Heart right ventricle (tissue), 16 donors: ENCODE measurements around the gene FNBP1. TPM values are rescaled to one million over a fixed set of nuclear protein-coding genes. Genes with fewer than 3 reads are reported as not detected.
"Not testable (repeated sequence)": the region's sequence is repeated elsewhere in the genome, so short reads cannot be mapped to it uniquely, and the experiment has no call there.

Source experiments
- ATAC-seq, 8 donors: fragments of 200-7000 bp; cut with Tn5 transposase; one replicate each; pipeline ENCODE4 v1.9.1; 2020; ENCODE audit warnings: mild to moderate bottlenecking in 8 of 8, moderate library complexity in 8 of 8, moderate number of reproducible peaks in 1 of 8
- DNase-seq, 2 donors: peaks; one replicate each; pipeline ENCODE4 v3.0.0-alpha.2; 2020
- H3K27ac ChIP-seq, 10 donors: fragments of 200-600 bp; sonication (generic) in 2 of 10; one replicate each; pipeline versions ENCODE4 v1.5.0 to v1.8.0; 2020 to 2022; ENCODE audit warnings: mild to moderate bottlenecking in 3 of 10
- H3K27me3 ChIP-seq, 7 donors: fragments of 200-600 bp; one replicate each; pipeline ENCODE4 v1.8.0; 2021 to 2022; ENCODE audit warnings: mild to moderate bottlenecking in 2 of 7
- H3K36me3 ChIP-seq, 9 donors: fragments of 200-600 bp; sonication (generic) in 1 of 9; one replicate each; pipeline versions ENCODE4 v1.5.0 to v1.8.0; 2020 to 2022; ENCODE audit warnings: mild to moderate bottlenecking in 2 of 9
- H3K4me1 ChIP-seq, 9 donors: fragments of 200-600 bp; sonication (generic) in 1 of 9; one replicate each; pipeline versions ENCODE4 v1.5.0 to v1.8.0; 2020 to 2022; ENCODE audit warnings: mild to moderate bottlenecking in 4 of 9
- H3K4me3 ChIP-seq, 10 donors: fragments of 200-600 bp; sonication (generic) in 2 of 10; one replicate each; pipeline versions ENCODE4 v1.5.0 to v1.8.0; 2020 to 2022; ENCODE audit warnings: mild to moderate bottlenecking in 7 of 10, moderate library complexity in 2 of 10
- H3K9me3 ChIP-seq, 11 donors: fragments of 200-600 bp in 10 of 11; sonication (generic) in 2 of 11; one replicate each; pipeline versions ENCODE4 v1.5.0 to v1.8.0; 2013 to 2022; ENCODE audit warnings: mild to moderate bottlenecking in 2 of 11, control low read depth in 1 of 11, moderate library complexity in 1 of 11
- CTCF ChIP-seq, 9 donors: fragments of 200-600 bp; sonication (generic) in 2 of 9; IDR thresholded peaks; one replicate each; pipeline versions ENCODE4 v1.5.0 to v1.8.0; 2021 to 2022; ENCODE audit warnings: antibody characterized with exemption in 9 of 9, mild to moderate bottlenecking in 5 of 9, moderate library complexity in 1 of 9
- WGBS, 2 donors: extraction: QIAGEN DNeasy Blood & Tissue Kit; methylation state at CpG; one replicate each; pipeline ENCODE4 v1.1.7; 2013; ENCODE audit warnings: inconsistent platforms in 1 of 2; 5-methylcytosine and 5-hydroxymethylcytosine counted together
- intact Hi-C, 10 donors: fragments of 100-400 bp; cut with DNase I; formaldehyde crosslinking; loops; one replicate each; pipeline versions ENCODE4 v1.11.1 to v1.14.2; 2022
- polyA plus RNA-seq, 2 donors: library from polyadenylated mRNA; stranded (reverse); fragments of 200-250 nt; gene quantifications; one replicate each; pipeline ENCODE4 v1.2.3, GENCODE V29; 2013
- total RNA-seq, 10 donors: library from RNA; stranded (reverse); fragmentation: NEBNext Ultra II Directional in 3 of 10; extraction: Animal tissue kit (Norgen Biotek cat#: 25700) in 3 of 10; gene quantifications; one replicate each; pipeline versions ENCODE4 v1.2.1 to v1.2.4, GENCODE V29; 2021 to 2023
- donor health status: Arrhythmogenic right ventricular cardiomyopathy.
- donor health status: ischemic (EF 13 %, LVEDD 7.1; RV severe dilation, severe dysfunction).
- donor health status: healthy with polysubstance abuse.
- donor health status: DM: no; HTN: yes; CAD: no.
- donor health status: DM: no; HTN: no; CAD: no.
- donor health status: ischemic (EF 25% LVEDD 6.9; RV normal size, moderate dysfunction).
- donor health status: ischemic (EF 25% LVEDD 5.7; RV mildly dilated, moderate dysfunction).
- donor health status: healthy.
- donor health status: DM: yes; HTN: yes; CAD: no.
- donor health status: Ischemic cardiomyopathy.
- donor health status: ischemic (EF 35%, LVEDD 5.7; RV mildly dilated, moderate dysfunction).
- donor health status: nonischemic (EF 11% LVEDD 7.7; RV severe dilation, severe dysfunction).
- donor health status: DM: yes; HTN: yes; CAD: no.
- donor health status: PGD.
- donor health status: ischemic (EF 29% LVEDD 5.4; RV normal size, mild dysfunction).
- donor health status: nonischemic (EF 23%, LVEDD 6.1; RV moderate dilation, normal function).

FNBP1 gene
- total and polyA plus RNA-seq, 12 donors: 7.4 to 38.4 (median 22.2) TPM

GRCh38 chr9:130010151-130010988 is 32.6 kb downstream of the FNBP1 start:
- no peak for DNase-seq
- no peak overlapping the region for H3K4me3 ChIP-seq
- ATAC-seq: no peak
- H3K27ac ChIP-seq: no peak overlapping the region
- TF ChIP-seq CTCF (IDR thresholded peaks at IDR 0.05): no peak
- intact Hi-C loops: no loop called here
- H3K9me3 ChIP-seq: peaks cover 0 to 10% (median 0%) of the 10 kb centered on the region in 11 donors
- H3K27me3 ChIP-seq: no peaks in the 10 kb centered on the region
- peaks cover 0 to 15% (median 0%) of the 10 kb centered on the region in 9 donors for H3K4me1 ChIP-seq
- 84 to 93% methylated on average over 5 of the region's 5 CpGs for WGBS, 2 donors
- H3K36me3 ChIP-seq: no peaks in the 10 kb centered on the region

DNA sequence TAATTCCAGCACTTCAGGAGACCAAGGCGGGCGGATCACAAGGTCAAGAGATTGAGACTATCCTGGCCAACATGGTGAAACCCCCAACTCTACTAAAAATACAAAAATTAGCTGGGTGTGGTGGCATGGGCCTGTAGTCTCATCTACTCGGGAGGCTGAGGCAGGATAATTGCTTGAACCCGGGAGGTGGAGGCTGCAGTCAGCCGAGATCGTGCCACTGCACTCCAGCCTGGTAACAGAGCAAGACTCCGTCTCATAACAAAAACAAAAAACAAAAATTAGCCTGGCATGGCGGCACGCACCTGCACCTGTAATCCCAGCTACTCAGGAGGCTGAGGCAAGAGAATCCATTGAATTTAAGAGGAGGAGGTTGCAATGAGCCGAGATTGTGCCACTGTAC is 33.4 kb downstream of the FNBP1 start:
- peaks cover 0 to 10% (median 0%) of the 10 kb centered on the region in 11 donors for H3K9me3 ChIP-seq
- H3K27ac ChIP-seq, intact Hi-C loops, DNase-seq, H3K4me3 ChIP-seq, H3K36me3 ChIP-seq, H3K27me3 ChIP-seq, ATAC-seq: not testable (repeated sequence)
- 97 to 98% methylated on average over 10 of the region's 10 CpGs for WGBS, 2 donors
- peaks cover 0 to 15% (median 0%) of the 10 kb centered on the region in 9 donors for H3K4me1 ChIP-seq

DNA sequence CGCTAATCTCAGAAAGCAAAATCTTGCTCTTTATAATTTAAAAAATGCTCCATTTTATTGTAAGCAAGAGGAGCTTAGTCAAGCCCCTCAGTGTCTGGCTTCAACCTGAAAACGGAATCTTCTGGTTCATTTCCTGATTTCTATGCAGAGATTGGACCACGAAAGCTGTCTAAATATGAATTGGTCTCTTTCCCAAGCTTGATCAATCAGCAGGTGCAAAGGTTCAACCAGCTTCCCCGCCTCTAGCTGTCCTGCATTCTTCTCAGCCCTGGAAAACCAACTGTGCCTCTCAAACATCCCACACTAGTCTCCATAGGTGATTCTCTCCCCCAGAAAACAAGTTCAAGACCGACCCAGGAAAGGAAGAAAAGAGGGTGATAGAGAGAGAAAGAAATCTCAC is 34.5 kb downstream of the FNBP1 start:
- Histone ChIP-seq H3K36me3 (no peaks in the 10 kb centered on the region), H3K27ac (no peak overlapping the region)
- 83 to 87% methylated on average over 5 of the region's 5 CpGs for WGBS, 2 donors

DNA sequence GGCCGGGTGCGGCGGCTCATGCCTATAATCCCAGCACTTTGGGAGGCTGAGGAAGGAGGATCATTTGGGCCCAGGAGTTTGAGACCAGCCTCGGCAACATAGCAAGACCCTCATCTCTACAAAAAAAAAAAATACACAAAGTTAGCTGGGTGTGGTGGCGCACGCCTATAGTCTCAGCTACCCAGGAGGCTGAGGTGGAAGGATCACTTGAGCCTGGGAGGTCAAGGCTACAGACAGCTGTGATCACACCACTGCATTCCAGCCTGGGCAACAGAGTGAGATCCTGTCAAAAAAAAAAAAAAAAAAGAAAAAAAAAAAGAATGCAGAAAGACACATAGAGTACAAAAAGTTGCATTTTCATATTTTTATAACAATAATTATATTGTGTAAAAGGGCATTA is 36.0 kb downstream of the FNBP1 start:
- peaks cover 0 to 17% (median 0%) of the 10 kb centered on the region in 9 donors for H3K4me1 ChIP-seq
- ATAC-seq, intact Hi-C loops, H3K9me3 ChIP-seq, H3K27me3 ChIP-seq, DNase-seq, H3K27ac ChIP-seq, H3K4me3 ChIP-seq, H3K36me3 ChIP-seq: not testable (repeated sequence)
- 96 to 97% methylated on average over 6 of the region's 6 CpGs for WGBS, 2 donors

More for the DNA sequence above, 34.5 kb downstream of the FNBP1 start:
- Histone ChIP-seq H3K27me3 (no peaks in the 10 kb centered on the region), H3K4me1 (peaks cover 0 to 20% (median 0%) of the 10 kb centered on the region in 9 donors), H3K4me3 (no peak overlapping the region), H3K9me3 (peaks cover 0 to 10% (median 0%) of the 10 kb centered on the region in 11 donors)
- no peak for TF ChIP-seq CTCF (IDR thresholded peaks at IDR 0.05)
- intact Hi-C loops: no loop called here
- no peak for DNase-seq
- no peak for ATAC-seq

DNA sequence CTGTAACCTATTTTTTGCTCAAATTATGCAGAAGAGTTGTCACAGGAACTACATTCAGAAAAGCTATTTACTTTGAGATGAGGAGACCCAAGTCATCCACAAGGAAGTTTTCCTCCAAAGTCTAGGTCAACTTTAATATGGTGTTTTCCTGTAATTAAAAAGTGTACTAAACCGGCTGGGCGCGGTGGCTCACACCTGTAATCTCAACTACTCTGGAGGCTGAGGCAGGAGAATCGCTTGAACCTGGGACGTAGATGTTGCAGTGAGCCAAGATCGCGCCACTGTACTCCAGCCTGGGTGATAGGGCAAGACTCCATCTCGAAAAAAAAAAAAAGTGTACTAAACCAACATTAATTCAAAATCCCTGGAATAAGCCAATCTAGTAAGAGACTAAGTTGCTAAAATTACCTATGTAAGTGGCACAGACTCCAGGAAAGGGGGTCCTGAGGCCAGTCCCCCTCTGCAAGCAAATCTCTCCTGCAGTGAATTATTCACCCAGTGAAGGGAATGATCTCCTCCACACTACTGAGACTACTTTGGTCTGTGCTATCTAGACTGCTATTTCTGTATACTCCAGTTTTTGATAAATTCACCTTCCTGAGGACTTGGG is 38.9 kb downstream of the FNBP1 start:
- no peak overlapping the region for H3K27ac ChIP-seq
- intact Hi-C loops: no loop called here
- ATAC-seq (no peak), DNase-seq (no peak)
- WGBS, 2 donors: 84 to 96% methylated on average over 8 of the region's 8 CpGs
- no peaks in the 10 kb centered on the region for H3K9me3 ChIP-seq
- H3K4me3 ChIP-seq: no peak overlapping the region
- TF ChIP-seq CTCF (IDR thresholded peaks at IDR 0.05): no peak
- H3K4me1 ChIP-seq: peaks cover 0 to 23% (median 0%) of the 10 kb centered on the region in 9 donors
- H3K27me3 ChIP-seq: no peaks in the 10 kb centered on the region
- H3K36me3 ChIP-seq: peaks cover 0 to 10% (median 0%) of the 10 kb centered on the region in 9 donors
